H1 (cell line): Measurements from ENCODE around the gene MAF. TPM values are rescaled to one million over a fixed set of nuclear protein-coding genes. Genes with fewer than 3 reads are reported as not detected.

Experiments used
- CTCF ChIA-PET: fragments of 300-600 bp; sonication (Branson Sonifier 250); formaldehyde crosslinking; loops from one replicate; lab custom pipeline; 2021; ENCODE audit not compliant: partially characterized antibody; lab: Charles Lee
- POLR2A ChIA-PET: fragments of 300-600 bp; sonication (Branson Sonifier 250); formaldehyde crosslinking; loops from one replicate; lab custom pipeline; 2021; ENCODE audit warnings: inconsistent platforms; ENCODE audit not compliant: partially characterized antibody; lab: Charles Lee
- DNase-seq, 2 experiments: peaks; one replicate each; pipeline versions ENCODE4 v3.0.0 to v3.0.0-alpha.2; 2010 to 2022; ENCODE audit warnings: low spot score in 2 of 2, low read depth in 1 of 2, mixed read lengths in 1 of 2
- FAIRE-seq: peaks from 2 replicates; lab custom pipeline; 2011; peaks lifted over from hg19 to GRCh38; lab: Jason Lieb, UNC
- H2AFZ ChIP-seq: 2 replicates; pipeline ENCODE4 v1.8.1; 2012; ENCODE audit warnings: low read length, inconsistent platforms
- H2AK5ac ChIP-seq: 2 replicates; pipeline ENCODE4 v1.6.1; 2013; ENCODE audit warnings: low read depth, low read length
- H2BK120ac ChIP-seq: replicated peaks from 2 replicates; pipeline ENCODE3; 2013; ENCODE audit warnings: low read depth, low read length, inconsistent platforms
- H2BK12ac ChIP-seq: 2 replicates; pipeline ENCODE4 v1.6.1; 2013; ENCODE audit warnings: low read depth, low read length
- H2BK15ac ChIP-seq: 2 replicates; pipeline ENCODE4 v1.6.1; 2013; ENCODE audit warnings: low read length
- H2BK20ac ChIP-seq: 2 replicates; pipeline ENCODE4 v1.6.1; 2013; ENCODE audit warnings: low read length
- H2BK5ac ChIP-seq: 2 replicates; pipeline ENCODE4 v1.6.1; 2013; ENCODE audit warnings: low read depth, low read length
- H3K14ac ChIP-seq: 2 replicates; pipeline ENCODE4 v1.6.1; 2013; ENCODE audit warnings: inconsistent platforms; ENCODE audit not compliant: insufficient read length
- H3K18ac ChIP-seq: 2 replicates; pipeline ENCODE4 v1.6.1; 2013; ENCODE audit warnings: low read length; ENCODE audit errors: extremely low read depth
- H3K23ac ChIP-seq: 2 replicates; pipeline ENCODE4 v1.6.1; 2013; ENCODE audit warnings: inconsistent platforms; ENCODE audit not compliant: insufficient read length
- H3K23me2 ChIP-seq: 2 replicates; pipeline ENCODE4 v1.6.1; 2013; ENCODE audit warnings: low read depth, low read length
- H3K27ac ChIP-seq: 2 replicates; pipeline ENCODE4 v1.6.1; 2011; ENCODE audit warnings: low read depth, low read length, inconsistent platforms
- H3K27me3 ChIP-seq, 4 experiments: replicated peaks in 1 of 4; 1 replicate in 1 of 4; 2 replicates in 3 of 4; pipeline versions ENCODE4 v1.6.1 to v1.8.1; 2011 to 2013; ENCODE audit warnings: low read length in 3 of 4, mild to moderate bottlenecking in 3 of 4, inconsistent platforms in 2 of 4, mixed read lengths in 2 of 4, moderate library complexity in 1 of 4; ENCODE audit not compliant: control insufficient read depth in 3 of 4, insufficient read depth in 3 of 4; ENCODE audit errors: extremely low read depth in 1 of 4
- H3K36me3 ChIP-seq, 4 experiments: 2 replicates each; pipeline versions ENCODE4 v1.6.1 to v1.8.1; 2011 to 2013; ENCODE audit warnings: mild to moderate bottlenecking in 4 of 4, low read length in 3 of 4, moderate library complexity in 2 of 4, control low read depth in 1 of 4, inconsistent platforms in 1 of 4; ENCODE audit not compliant: insufficient read depth in 4 of 4, control insufficient read depth in 2 of 4
- H3K4ac ChIP-seq: replicated peaks from 2 replicates; pipeline ENCODE3; 2013; ENCODE audit warnings: low read length, low read depth, mixed read lengths, inconsistent platforms; ENCODE audit not compliant: insufficient read length
- H3K4me1 ChIP-seq, 4 experiments: replicated peaks in 1 of 4; 1 replicate in 1 of 4; 2 replicates in 3 of 4; pipeline versions ENCODE4 v1.6.1 to v1.8.1; 2011 to 2013; ENCODE audit warnings: low read length in 3 of 4, inconsistent platforms in 2 of 4, mixed read lengths in 1 of 4; ENCODE audit not compliant: insufficient read depth in 4 of 4, control insufficient read depth in 3 of 4
- H3K4me2 ChIP-seq, 2 experiments: 2 replicates each; pipeline versions ENCODE4 v1.6.1 to v1.8.1; 2011 to 2013; ENCODE audit warnings: low read depth in 2 of 2, low read length in 2 of 2, control low read depth in 1 of 2, inconsistent platforms in 1 of 2, mild to moderate bottlenecking in 1 of 2; ENCODE audit not compliant: insufficient read depth in 1 of 2
- H3K4me3 ChIP-seq, 4 experiments: fragments of 200-600, 300-600 bp in 1 of 4; sonication (generic), shearing (Covaris generic), sonication (Bioruptor Twin) in 1 of 4; 2 replicates each; pipeline versions ENCODE4 v1.5.1 to v1.8.1; 2011 to 2016; ENCODE audit warnings: low read length in 4 of 4, low read depth in 3 of 4, control low read depth in 2 of 4, inconsistent platforms in 2 of 4, mild to moderate bottlenecking in 2 of 4, mixed read lengths in 1 of 4, moderate library complexity in 1 of 4; ENCODE audit not compliant: insufficient read depth in 2 of 4; ENCODE audit errors: extremely low read depth in 1 of 4
- H3K56ac ChIP-seq: replicated peaks from 2 replicates; pipeline ENCODE3; 2013; ENCODE audit warnings: low read depth, mild to moderate bottlenecking, mixed read lengths, low read length, inconsistent platforms; ENCODE audit not compliant: insufficient read length
- H3K79me1 ChIP-seq: 2 replicates; pipeline ENCODE4 v1.6.1; 2013; ENCODE audit warnings: low read depth, low read length, control low read depth
- H3K79me2 ChIP-seq, 2 experiments: 2 replicates each; pipeline versions ENCODE4 v1.6.1 to v1.8.1; 2012 to 2013; ENCODE audit warnings: low read length in 2 of 2, mild to moderate bottlenecking in 2 of 2, inconsistent platforms in 1 of 2; ENCODE audit not compliant: insufficient read depth in 2 of 2, control insufficient read depth in 1 of 2
- H3K9ac ChIP-seq, 4 experiments: replicated peaks in 1 of 4; 1 replicate in 1 of 4; 2 replicates in 3 of 4; pipeline versions ENCODE4 v1.6.1 to v1.8.1; 2011 to 2013; ENCODE audit warnings: low read depth in 3 of 4, low read length in 3 of 4, control low read depth in 2 of 4, mild to moderate bottlenecking in 2 of 4, moderate library complexity in 2 of 4, inconsistent platforms in 1 of 4; ENCODE audit errors: extremely low read depth in 1 of 4
- H3K9me3 ChIP-seq, 2 experiments: 2 replicates each; pipeline versions ENCODE4 v1.6.1 to v1.8.1; 2012 to 2013; ENCODE audit warnings: mild to moderate bottlenecking in 2 of 2, moderate library complexity in 2 of 2, control low read depth in 1 of 2, inconsistent platforms in 1 of 2, low read depth in 1 of 2, low read length in 1 of 2, mixed read lengths in 1 of 2; ENCODE audit not compliant: insufficient read depth in 2 of 2
- H4K20me1 ChIP-seq, 2 experiments: replicated peaks in 1 of 2; 2 replicates each; pipeline versions ENCODE3 to v1.8.1; 2011 to 2013; ENCODE audit warnings: inconsistent platforms in 2 of 2, low read length in 2 of 2, mild to moderate bottlenecking in 1 of 2; ENCODE audit not compliant: insufficient read depth in 2 of 2, control insufficient read depth in 1 of 2
- H4K5ac ChIP-seq: 2 replicates; pipeline ENCODE4 v1.6.1; 2013; ENCODE audit warnings: low read length, low read depth, mixed read lengths, inconsistent platforms; ENCODE audit not compliant: insufficient read length
- H4K8ac ChIP-seq: 2 replicates; pipeline ENCODE4 v1.8.0; 2013; ENCODE audit warnings: mild to moderate bottlenecking, moderate library complexity, low read length, inconsistent platforms; ENCODE audit not compliant: insufficient read depth; ENCODE audit errors: extremely low read depth
- H4K91ac ChIP-seq: replicated peaks from 2 replicates; pipeline ENCODE3; 2013; ENCODE audit warnings: low read length, mixed read lengths, inconsistent platforms; ENCODE audit not compliant: insufficient read length
- CBX8 ChIP-seq: fragments of 300-800, 300-1000 bp; sonication (generic); IDR thresholded peaks from 2 replicates; pipeline ENCODE4 v1.7.1; 2016; ENCODE audit warnings: low read depth, low read length, borderline replicate concordance
- CTCF ChIP-seq, 3 experiments: IDR thresholded peaks; 1 replicate in 2 of 3; 2 replicates in 1 of 3; pipeline versions ENCODE4 v1.5.1 to v1.6.1; 2011; ENCODE audit warnings: low read length in 3 of 3, mild to moderate bottlenecking in 3 of 3, inconsistent platforms in 2 of 3, low read depth in 1 of 3, moderate library complexity in 1 of 3; ENCODE audit not compliant: insufficient read depth in 1 of 3; ENCODE audit errors: control extremely low read depth in 1 of 3
- GABPA ChIP-seq: IDR thresholded peaks from 2 replicates; pipeline ENCODE4 v1.6.1; 2011; ENCODE audit warnings: mild to moderate bottlenecking, low read length, moderate library complexity, borderline replicate concordance; ENCODE audit not compliant: insufficient read depth
- KDM5A ChIP-seq: fragments of 200-600 bp; IDR thresholded peaks from 2 replicates; pipeline ENCODE4 v1.7.1; 2012; ENCODE audit warnings: mild to moderate bottlenecking, low read length, inconsistent platforms, mixed read lengths
- RBBP5 ChIP-seq: IDR thresholded peaks from 2 replicates; pipeline ENCODE4 v1.7.1; 2012; ENCODE audit warnings: low read depth, mild to moderate bottlenecking, inconsistent platforms, low read length, moderate library complexity, borderline replicate concordance
- SIRT6 ChIP-seq: IDR thresholded peaks from one replicate; pipeline ENCODE4 v1.7.1; 2012; ENCODE audit warnings: low read length, inconsistent platforms
- WGBS, 2 experiments: shearing (Covaris generic) in 1 of 2; methylation state at CpG; one replicate each; pipeline versions ENCODE4 v1.1.6 to v1.1.7; 2013 to 2015; ENCODE audit warnings: low lambda C conversion rate in 2 of 2, mixed read lengths in 2 of 2, inconsistent platforms in 1 of 2, low coverage in 1 of 2, missing lambda C conversion rate in 1 of 2; ENCODE audit not compliant: insufficient replicate concordance in 2 of 2, insufficient coverage in 1 of 2, insufficient read length in 1 of 2; ENCODE audit errors: extremely low coverage in 1 of 2, missing lambda C conversion rate in 1 of 2; 5-methylcytosine and 5-hydroxymethylcytosine counted together
- polyA plus RNA-seq, 7 experiments: library from polyadenylated mRNA; depleted of rRNA in 3 of 7; stranded (reverse) in 5 of 7; unstranded in 2 of 7; fragments of >200 nt in 5 of 7; fragments of 200-250 nt in 2 of 7; gene quantifications; 1 replicate in 5 of 7; 2 replicates in 1 of 7; 4 replicates in 1 of 7; pipeline versions ENCODE4 v1.2.1 to v1.2.3, GENCODE V29; 2011 to 2013; ENCODE audit warnings: missing spikeins in 2 of 7, mixed read lengths in 2 of 7
- total RNA-seq: library from RNA; stranded (reverse); fragmentation: NEBNext Ultra II Directional; extraction: Animal tissue kit (Norgen Biotek cat#: 25700); gene quantifications from 2 replicates; pipeline ENCODE4 v1.2.1, GENCODE V29; 2021

Gene MAF
- total and polyA plus RNA-seq, 2 of the 8 experiments (the other 6 are each of a cell fraction or from before 2014, with no cell fraction given): 1.3 to 2.7 TPM

GRCh38 chr16:79648826-79649225 is 48.3 kb upstream of the MAF start:
- TF ChIP-seq CBX8: no peak
- no peak for TF ChIP-seq RBBP5
- TF ChIP-seq SIRT6: no peak
- TF ChIP-seq GABPA: no peak
- TF ChIP-seq CTCF (IDR thresholded peaks at IDR 0.05; ENCODE audit: control extremely low read depth in 1 of 3, insufficient read depth in 1 of 3, low read depth in 1 of 3, low read length in 3 of 3): no peak
- no peak for TF ChIP-seq KDM5A
- Histone ChIP-seq H3K9me3 (no peaks in the 10 kb centered on the region), H2BK5ac (no peak overlapping the region), H2BK15ac (no peak overlapping the region), H4K8ac (no peak overlapping the region), H4K91ac (no peak overlapping the region), H3K4me3 (no peak overlapping the region), H4K20me1 (no peaks in the 10 kb centered on the region), H3K4me2 (no peak overlapping the region), H3K79me1 (no peaks in the 10 kb centered on the region), H3K18ac (no peak overlapping the region), H3K4ac (no peak overlapping the region), H2BK12ac (no peak overlapping the region), H3K4me1 (no peaks in the 10 kb centered on the region), H3K36me3 (no peaks in the 10 kb centered on the region), H2AK5ac (no peak overlapping the region), H3K27ac (no peak overlapping the region), H3K9ac (no peak overlapping the region), H3K56ac (no peak overlapping the region), H4K5ac (no peak overlapping the region), H3K79me2 (no peaks in the 10 kb centered on the region), H2BK120ac (no peak overlapping the region), H3K27me3 (no peaks in the 10 kb centered on the region), H3K23me2 (no peaks in the 10 kb centered on the region), H2BK20ac (no peak overlapping the region), H3K23ac (no peak overlapping the region), H3K14ac (no peak overlapping the region), H2AFZ (no peak overlapping the region)
- 93% methylated on average over 4 of the region's 4 CpGs; no CpG with 5 or more reads in 1 of the 2 experiments for WGBS, 2 experiments
- ChIA-PET CTCF (interaction anchor here (0.6 kb wide), 1 partner anchor 13 kb away, joined by 3 read pairs; no protein-coding TSS in a partner anchor), POLR2A (no interaction called here)
- DNase-seq (no peak), FAIRE-seq (no peak)
